HL-60/S4 treated with retinoic acid at 250 ng/mL for 4 days and 3 days (cell line): ENCODE data around the gene ULK4.
"Not testable (repeated sequence)": the region's sequence is repeated elsewhere in the genome, so short reads cannot be mapped to it uniquely, and the experiment has no call there.

Experiments
- in situ Hi-C: fragments of 300-500 bp; cut with MboI; formaldehyde crosslinking; loops from 2 replicates; pipeline ENCODE4 v1.7.0; 2022; ENCODE audit warnings: low sequenced_read_pairs

The ULK4 gene

DNA sequence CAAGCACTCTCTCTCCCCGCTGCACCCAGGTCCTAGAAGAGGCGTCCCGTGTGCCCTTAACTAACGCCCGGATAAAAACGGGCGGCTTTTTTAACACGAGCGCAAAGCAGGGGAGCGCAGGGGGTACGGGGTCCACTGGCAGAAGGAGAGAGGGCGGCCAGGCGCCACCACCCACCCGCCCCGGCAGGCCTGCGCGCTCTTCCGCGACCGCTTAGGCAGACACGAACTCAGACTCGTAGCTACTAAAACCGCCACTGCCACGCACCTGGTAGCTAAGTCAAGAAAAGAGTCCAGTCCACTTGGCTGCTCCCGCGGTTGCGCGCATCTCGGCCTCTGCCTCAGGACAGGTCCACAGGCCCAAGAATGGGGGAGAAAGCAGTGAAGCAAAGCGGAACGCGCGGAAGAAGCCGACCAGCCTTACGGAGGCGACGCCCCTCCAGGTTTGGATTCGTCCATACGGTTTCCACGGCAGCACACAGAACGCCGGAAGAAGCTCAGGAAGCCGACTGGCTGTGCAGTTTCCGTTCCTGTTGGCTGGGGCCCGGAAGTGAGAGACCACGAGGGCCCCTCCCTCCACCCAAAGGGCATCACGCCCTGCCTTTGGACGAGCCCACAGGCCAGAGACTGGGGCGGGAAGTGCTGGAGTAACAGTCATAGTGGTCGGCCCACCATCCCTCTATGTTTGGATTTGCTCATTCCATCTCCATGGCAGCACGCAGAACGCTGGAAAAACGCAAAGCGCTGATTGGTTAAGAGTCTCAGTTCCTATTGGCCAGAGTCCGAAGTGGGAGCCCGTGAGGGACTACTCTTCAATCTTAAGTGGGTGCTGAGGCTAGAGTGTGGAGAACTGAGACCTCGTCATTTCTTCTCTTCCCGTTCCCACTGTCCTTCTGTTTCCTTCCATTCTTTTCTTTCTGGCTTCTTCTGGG, at the start of gene ULK4:
TSS of gene ULK4 (minus strand) at position 353 of the 929 bp plus-strand sequence. CDS start 7,344 bp downstream, outside the sequence.
- in situ Hi-C loops = no loop called here

DNA sequence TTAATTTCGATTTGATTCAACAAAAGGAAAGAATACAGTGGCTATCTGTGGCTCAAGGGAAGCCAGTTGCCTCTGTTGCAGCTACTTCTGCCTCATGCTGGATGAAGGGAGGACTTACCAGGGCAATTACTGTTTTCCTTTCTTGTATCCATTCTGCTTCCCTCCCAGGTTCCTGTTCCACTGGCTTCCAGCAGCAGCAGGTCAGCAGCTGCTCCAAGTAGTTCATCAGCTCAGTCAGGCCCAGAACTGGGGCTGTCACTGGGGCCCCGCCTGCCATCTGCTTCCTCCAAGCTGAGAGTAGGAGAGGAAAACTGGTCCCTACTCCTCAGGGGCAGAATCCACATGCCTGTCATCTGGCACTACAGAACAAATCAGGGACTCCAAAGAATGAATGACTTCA, 48.6 kb upstream of the ULK4 start:
- in situ Hi-C loops = no loop called here

DNA sequence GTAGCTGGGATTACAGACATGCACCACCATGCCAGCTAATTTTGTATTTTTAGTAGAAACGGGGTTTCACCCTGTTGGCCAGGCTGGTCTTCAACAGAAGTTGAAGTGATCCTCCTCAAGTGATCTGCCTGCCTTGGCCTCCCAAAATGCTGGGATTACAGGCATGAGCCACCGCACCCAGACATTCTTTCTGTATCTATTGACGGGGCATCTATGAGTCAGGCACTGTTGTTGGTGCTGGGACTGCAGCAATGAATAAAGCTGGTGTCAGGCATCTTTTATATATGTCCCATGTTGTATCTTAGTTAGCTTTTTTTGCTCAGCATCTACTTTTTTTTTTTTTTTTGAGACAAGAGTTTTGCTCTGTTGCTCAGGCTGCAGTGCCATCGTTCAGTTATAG, 47.6 kb upstream of the ULK4 start:
- in situ Hi-C loops = no loop called here

DNA sequence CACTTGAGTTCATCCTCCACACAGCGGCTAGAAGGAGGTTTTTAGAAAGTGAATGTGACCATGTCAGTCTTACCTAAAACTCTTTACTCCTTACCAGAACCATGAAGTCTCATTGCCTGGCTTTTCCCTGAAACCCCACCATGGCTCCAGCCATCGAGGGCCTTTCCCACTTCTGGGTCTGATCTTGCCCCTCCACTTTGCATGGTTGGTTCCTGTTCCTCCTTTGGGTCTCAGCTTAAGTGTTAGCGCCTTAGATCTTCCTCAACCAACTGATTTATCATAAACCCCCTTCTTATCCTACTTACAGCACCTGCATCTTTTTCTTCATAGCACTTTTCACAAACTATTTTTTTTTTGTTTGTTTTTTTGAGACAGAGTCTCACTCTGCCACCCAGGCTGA, 45.9 kb upstream of the ULK4 start:
- in situ Hi-C loops = no loop called here

DNA sequence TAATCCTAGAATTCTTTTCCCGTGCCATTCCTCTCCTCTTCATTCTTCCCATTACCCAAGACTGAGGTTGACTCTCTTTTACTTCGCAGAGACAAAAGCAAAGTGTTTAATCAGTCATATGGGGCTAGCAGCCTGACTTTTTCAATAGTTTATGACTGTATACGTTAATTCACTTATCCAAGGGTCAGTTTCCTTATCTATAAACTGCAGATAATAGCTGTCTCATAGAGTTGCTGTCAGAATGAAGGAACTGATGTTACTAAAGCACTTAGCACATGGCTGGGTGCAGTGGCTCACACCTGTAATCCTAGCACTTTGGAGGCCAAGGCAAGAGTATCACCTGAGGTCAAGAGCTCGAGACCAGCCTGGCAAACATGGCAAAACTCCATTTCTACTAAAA, 43.5 kb upstream of the ULK4 start:
- in situ Hi-C loops = no loop called here

DNA sequence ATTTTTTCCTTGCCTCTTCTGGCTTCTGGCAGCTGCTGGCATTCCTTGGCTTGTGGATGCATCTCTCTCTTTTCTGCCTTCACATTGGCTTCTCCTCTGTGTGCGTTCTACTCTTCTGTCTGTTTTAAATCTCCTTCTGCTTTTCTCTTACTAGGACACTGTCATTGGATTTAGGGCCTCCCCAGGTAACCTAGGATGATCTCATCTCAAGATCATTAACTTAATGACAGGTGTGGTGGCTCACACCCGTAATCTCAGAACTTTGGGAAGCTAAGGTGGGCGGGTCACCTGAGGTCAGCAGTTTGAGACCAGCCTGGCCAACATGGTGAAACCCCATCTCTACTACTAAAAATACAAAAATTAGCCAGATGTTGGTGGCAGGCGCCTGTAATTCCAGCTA, 40.9 kb upstream of the ULK4 start:
- in situ Hi-C loops = no loop called here

DNA sequence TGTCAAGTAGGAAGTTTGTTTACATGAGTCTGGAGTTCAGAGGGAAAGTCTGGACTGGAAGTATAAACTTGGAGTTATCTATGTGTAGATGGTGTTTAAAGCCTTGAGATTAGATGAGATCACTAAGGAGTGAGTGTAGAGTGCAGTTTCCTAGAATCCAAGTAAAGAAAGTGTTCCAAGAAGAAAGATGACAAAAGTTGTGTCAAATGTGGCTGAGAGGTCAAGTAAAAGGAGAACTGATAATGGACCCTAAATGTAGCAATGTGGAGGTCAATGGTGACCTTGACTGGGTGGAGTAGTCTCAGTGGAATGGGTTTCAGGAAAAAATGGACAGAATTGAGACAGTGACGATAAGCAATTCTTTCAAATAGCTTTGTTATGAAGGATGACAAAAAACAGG, 39.9 kb upstream of the ULK4 start:
- in situ Hi-C loops = no loop called here

DNA sequence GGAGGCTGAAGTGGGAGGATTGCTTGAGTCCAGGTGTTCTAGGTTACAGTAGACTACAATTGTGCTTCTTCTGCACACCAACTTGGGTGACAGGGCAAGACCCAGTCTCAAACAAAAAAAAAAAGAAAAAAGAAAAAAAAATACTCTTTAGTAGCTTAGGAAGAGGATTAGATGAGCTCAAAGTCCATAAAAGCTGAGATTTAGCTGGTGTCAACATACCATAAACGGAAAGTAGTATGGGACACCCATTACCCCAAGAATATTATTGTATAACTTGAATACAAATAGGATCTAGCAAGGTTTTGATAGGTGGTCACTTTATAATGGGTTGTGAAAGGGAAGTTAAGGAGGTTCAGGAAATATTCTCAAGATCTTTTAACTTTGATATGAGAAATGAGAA, 38.0 kb upstream of the ULK4 start:
- in situ Hi-C loops = no loop called here

DNA sequence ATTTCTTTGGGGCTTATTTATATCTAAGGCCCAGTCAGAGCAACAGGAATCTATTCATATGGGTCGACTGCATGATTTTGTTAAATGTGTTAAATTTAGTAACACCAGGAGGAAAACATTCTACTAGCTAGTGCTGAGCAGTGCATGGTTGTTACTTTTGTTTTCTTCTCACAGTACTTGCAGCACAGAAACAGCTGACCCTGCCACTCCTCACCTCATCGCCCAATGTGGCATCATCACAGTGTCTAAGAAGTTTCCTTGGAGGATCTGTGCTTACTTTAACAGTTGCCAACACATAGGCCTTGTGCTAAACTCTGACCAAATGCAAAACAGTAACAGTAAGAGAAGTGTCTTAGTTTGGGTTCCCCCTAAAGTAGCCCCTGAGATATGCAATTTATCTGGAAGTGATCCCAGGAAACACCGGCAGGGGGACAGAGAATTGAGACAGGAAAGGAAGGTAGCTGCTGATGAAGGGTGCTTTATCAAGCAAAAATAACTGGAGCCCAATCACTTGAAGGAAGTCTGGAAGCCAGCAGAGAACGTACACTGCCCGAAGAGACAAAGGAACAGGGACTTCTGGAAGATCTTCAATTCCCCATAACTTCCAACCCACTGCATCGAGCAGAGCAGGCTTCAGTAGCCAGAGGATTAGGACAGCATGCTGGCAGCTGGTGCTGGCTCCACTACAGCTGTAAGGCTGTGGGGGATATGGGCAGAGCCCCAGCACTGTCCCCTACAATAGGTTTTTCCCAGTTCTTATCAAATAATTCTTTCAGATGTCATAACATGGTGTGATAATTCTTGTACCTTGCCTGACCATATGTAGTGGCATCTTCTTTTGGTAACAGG, 36.0 kb upstream of the ULK4 start:
- in situ Hi-C loops = no loop called here

DNA sequence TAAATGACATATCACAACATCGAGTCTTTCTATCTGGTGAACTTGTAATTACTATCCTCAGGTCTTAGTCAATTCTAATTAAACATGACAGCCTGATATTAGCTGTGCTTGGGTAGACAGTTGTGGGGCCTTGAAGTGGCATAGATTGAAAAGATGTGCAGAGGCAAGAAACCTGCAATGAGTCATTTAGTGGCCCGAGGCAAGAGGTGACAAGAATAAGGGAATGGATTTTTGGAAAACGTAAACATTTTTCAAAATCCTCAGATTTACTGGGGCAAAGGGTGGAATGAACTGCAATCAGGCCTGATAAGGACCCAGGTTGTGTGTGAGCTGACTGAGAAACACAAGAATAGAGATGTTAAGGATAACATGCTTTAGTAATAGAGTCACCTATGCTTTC, 29.5 kb upstream of the ULK4 start:
- in situ Hi-C loops = no loop called here

DNA sequence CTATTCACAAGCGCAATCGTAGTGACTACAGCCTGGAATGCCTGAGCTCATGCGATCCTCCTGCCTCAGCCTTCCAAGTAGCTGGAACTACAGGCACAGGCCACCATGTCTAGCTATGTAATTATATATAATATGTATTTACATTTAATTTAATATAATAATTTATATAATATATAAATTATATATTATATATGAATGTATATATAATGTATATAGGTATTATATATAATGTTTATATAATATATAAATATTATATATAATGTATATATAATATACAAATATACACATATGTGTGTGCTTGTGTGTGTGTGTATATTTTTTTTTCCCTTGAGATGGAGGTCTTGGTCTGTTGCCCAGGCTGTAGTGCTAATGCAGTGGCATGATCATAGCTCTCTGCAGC, 27.6 kb upstream of the ULK4 start:
- in situ Hi-C loops = no loop called here

DNA sequence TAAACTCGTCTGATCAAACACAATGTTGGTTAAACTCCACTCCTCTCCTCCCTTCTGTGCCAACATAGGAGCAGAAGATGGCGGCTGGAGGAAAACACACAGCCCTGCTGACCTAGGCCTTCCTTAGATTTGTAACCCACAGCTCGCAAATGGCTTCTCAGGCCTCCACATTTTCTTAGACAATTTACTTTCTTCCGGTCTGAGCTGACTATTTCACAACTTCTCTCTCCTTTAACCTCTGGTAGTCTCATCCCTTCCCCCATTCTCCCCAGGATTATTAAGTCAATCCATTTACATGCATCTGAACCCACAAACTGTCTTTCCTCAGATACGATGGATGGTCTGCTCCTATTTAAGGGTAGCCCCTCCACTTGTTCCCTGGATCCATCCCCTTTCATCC, 25.7 kb upstream of the ULK4 start:
- in situ Hi-C loops = no loop called here

DNA sequence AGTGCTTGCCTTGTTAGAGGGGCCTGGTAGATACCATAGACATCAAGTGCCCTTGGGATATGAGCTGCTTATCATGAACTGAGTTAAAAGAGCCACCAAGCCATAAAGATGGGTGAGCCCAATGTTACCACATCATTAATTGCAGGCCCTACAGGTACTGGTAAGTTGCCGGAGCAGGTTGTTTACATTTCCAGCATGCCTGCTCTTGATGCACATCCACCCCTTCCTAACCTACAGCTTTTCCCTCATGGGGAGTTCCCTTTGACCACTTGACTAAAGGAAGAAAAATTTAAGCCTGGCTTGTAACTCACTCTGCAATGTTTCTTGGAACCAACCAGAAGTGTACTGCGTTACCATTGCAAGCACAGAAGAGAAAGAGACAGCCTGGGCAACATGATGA, 24.7 kb upstream of the ULK4 start:
- in situ Hi-C loops = no loop called here

DNA sequence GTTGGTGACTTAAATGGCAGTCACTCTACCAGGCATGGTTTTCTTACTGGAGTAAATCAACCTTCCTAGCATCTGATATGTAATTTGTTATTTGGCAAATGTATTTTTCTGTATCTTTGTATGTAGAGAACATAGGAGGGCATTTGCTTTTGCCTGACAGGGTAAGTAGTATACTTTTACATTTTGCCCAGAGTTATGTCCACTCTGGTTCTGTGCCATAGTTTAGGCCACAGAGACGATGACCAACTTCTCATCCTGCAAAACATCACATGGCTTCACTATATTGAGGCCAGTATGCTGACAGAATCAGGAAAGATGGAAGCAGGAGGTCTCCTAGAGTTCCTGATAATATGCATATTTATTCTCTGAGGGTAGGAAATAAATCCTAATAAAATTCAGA, 23.1 kb upstream of the ULK4 start:
- in situ Hi-C loops = no loop called here

DNA sequence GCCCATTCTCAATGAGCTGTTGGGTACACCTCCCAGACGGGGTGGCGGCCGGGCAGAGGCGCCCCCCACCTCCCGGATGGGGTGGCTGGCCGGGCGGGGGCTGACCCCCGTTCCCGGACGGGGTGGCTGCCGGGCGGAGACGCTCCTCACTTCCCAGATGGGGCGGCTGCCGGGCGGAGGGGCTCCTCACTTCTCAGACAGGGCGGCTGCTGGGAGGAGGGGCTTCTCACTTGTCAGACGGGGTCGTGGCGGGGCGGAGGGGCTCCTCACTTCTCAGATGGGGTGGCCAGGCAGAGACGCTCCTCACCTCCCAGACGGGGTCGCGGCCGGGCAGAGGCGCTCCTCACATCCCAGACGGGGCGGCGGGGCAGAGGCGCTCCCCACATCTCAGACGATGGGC, 21.2 kb upstream of the ULK4 start:
- in situ Hi-C loops = not testable (repeated sequence)

DNA sequence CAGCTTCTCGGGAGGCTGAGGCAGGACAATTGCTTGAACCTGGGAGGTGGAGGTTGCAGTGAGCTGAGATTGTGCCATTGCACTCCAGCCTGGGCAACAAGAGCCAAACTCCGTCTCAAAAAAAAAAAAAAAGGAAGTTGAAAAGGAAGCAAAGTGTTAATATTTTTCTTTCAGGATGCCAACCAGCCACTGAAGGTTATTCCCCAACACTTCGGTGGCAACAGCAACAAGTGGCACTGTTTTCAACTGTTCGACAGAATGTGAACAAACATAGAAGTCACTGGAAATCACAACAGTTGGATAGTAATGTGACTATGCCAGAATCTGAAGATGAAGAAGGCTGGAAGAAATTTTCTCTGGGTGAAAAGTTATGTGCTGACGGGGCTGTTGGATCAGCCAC, 15.5 kb upstream of the ULK4 start:
- in situ Hi-C loops = not testable (repeated sequence)

DNA sequence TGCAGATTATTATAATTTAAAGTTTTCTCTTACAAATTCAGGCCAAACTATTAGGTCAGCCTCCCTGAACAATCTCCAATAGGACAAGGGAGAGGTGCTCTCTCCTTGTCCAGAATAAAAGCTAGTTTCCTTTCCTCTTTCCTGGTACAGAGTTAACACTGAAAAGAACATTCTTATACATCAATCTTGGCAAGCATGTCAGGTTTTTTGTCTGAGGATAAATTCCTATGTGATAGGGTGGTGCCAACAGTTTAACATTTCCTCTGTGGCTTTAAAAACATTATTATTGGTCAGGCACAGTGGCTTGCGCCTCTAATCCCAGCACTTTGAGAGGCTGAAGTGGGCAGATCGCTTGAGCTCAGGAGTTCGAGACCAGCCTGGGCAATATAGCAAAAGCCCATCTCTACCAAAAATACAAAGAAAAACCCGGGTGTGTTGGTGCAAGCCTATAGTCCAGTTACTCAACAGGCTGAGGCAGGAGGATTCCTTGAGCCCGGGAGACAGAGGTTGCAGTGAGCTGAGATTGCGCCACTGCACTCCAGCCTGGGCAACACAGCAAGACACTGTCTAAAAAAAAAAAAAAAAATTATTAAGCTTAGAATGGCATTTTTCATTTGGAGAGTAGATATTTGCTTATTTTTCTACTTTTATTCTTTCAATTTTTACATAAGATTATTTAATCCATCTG, 13.7 kb upstream of the ULK4 start:
- in situ Hi-C loops = no loop called here

DNA sequence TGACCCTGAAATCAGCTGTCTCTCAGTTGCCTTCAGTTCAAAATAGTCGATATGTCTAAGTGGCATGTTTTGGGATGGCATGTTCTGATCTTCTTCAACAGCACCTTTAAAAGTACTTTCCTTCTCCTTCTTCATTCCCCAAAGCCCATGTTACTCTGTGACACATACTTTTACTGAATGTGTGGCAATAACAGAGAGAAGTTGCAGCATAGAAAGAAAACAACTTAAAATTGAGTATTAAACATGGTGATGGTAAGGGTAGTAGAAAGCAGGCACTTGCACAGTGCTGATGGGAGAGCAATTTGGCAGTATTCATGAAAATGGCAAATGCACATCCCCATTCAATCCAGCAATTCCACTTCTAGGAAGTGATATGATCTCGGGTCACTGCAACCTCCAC, 12.3 kb upstream of the ULK4 start:
- in situ Hi-C loops = no loop called here

DNA sequence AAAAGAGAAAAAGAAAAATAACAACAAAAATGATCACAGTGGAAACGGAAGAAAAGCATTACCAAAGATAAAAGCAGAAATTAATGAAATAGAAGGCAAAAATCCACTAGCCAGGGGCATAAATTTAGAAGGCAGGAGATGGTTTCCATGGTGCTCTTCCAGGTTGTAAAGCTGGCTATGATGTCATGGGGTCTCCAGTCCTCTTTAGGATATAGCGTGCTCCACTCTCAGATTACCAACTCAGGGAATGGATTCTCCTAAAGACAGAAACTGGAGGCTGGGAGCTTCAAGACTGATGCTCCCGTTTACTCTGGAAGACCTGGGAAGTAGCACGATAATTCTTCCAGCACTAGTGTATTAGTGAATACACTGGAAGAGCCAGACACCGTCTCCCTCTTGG, 10.9 kb upstream of the ULK4 start:
- in situ Hi-C loops = no loop called here

DNA sequence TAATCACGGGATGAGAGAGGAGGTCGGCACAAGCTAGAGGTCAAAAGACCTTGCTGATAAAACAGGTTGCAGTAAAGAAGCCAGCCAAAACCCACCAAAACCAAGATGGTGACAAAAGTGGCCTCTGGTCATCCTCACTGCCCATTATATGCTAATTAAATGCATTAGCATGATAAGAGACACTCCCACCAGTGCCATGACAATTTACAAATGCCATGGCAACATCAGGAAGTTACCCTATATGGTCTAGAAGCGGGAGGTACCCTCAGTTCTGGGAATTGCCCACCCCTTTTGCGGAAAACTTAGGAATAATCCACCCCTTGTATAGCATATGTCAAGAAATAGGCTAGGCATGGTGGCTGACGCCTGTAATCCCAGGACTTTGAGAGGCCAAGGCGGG, 4.3 kb upstream of the ULK4 start:
- in situ Hi-C loops = no loop called here

DNA sequence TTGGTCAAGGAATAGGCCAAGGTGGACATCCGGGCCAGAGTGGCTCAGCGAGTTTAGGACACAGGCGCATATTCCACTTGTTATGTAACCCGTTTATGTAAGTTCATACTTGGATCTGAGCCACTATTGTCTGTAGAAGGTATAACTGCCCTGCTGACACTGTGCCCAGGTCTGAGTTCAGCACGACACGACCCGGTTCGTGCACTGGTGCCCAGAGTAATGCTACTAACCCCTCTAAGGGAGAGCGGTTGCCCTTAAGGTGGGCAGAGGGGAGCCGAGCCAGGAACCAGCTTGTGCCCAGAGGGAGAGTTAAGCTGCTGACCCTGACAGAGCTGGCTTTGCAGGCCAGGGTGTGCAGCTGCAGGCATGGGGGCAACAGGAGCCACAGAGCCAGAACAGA, 1.9 kb upstream of the ULK4 start:
- in situ Hi-C loops = no loop called here
